ENCODE data around the gene B3GLCT. TPM values are rescaled to one million over a fixed set of nuclear protein-coding genes. Genes with fewer than 3 reads are reported as not detected.

Gene B3GLCT
- total and polyA plus RNA-seq, 2 donors (not counting 3 experiments of a cell fraction or from before 2014, with no cell fraction given): 5.2 to 14.6 TPM

DNA sequence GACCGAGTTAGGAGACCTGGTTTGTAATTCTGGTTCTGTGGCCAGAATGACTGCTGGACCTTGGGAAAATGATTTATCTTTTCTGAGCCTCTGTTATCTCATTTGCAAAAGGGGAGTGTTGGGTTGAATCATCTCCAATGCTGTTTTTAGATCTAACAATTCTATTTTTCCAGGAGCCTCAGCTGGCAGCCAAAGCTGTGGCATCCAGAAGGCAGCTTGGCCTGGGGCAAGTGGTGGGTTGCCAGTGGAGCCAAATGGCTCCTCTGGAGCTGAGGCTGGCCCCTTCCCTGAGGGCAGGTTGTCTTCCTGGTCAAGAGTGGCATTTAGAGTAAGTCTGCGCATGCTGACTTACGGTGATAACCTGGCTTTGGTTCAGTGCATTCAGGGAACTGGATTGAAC, 21.3 kb downstream of the B3GLCT start:
- no peak for DNase-seq (ENCODE audit: low read depth, low spot score)
- no peaks in the 10 kb centered on the region for H4K20me1 ChIP-seq (replicated peaks; ENCODE audit: control insufficient read depth, extremely low read depth, insufficient read depth, low read length)
- no peaks in the 10 kb centered on the region for H3K9me3 ChIP-seq (replicated peaks; ENCODE audit: control insufficient read depth, insufficient read depth, low read length)
- no peaks in the 10 kb centered on the region for H3K9me1 ChIP-seq (replicated peaks; ENCODE audit: control insufficient read depth, extremely low read depth, insufficient read depth, low read length)
- no peak overlapping the region for H3K27ac ChIP-seq (ENCODE audit: insufficient read depth, low read depth, low read length)
- H3K4me3 ChIP-seq (replicated peaks in 1 of 3; ENCODE audit: insufficient read depth in 1 of 3, low read depth in 1 of 3, low read length in 3 of 3): no peak overlapping the region
- H3K4me1 ChIP-seq (ENCODE audit: control insufficient read depth, extremely low read depth, insufficient read depth, low read length): no peaks in the 10 kb centered on the region
- no peak overlapping the region for H2AFZ ChIP-seq (ENCODE audit: low read depth, low read length)
- CTCF ChIA-PET: interaction anchor here (1.0 to 6.1 kb wide), 2 partner anchors 16 to 203 kb away, joined by 4 to 28 read pairs; no protein-coding TSS in a partner anchor
- POLR2A ChIA-PET: interaction anchor here (0.6 kb wide), 1 partner anchor 1144 kb away, joined by 3 read pairs; no protein-coding TSS in a partner anchor
- intact Hi-C loops (cut with micrococcal nuclease) (no loop called here), dilution Hi-C loops (cut with MboI; ENCODE audit: extremely low pct_ligation_motif_present, low sequenced_read_pairs) (no loop called here)
- no peaks in the 10 kb centered on the region for H3K79me2 ChIP-seq (ENCODE audit: control insufficient read depth, insufficient read depth, low read length)
- no peak overlapping the region for H3K9ac ChIP-seq (replicated peaks; ENCODE audit: extremely low read depth, insufficient read depth, low read length)
- H3K27me3 ChIP-seq (ENCODE audit: control insufficient read depth in 2 of 2, insufficient read depth in 2 of 2, low read length in 2 of 2): no peaks in the 10 kb centered on the region
- TF ChIP-seq POLR2AphosphoS5 (IDR thresholded peaks at IDR 0.05; ENCODE audit: insufficient read depth, low read depth, low read length): no peak
- TF ChIP-seq JUN (IDR thresholded peaks at IDR 0.05; ENCODE audit: borderline replicate concordance, insufficient read depth, insufficient read length, low read depth): no peak
- TF ChIP-seq, protein P1, sequence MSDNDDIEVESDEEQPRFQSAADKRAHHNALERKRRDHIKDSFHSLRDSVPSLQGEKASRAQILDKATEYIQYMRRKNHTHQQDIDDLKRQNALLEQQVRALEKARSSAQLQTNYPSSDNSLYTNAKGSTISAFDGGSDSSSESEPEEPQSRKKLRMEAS (IDR thresholded peaks at IDR 0.05; ENCODE audit: insufficient read depth, insufficient read length): no peak
- no peaks in the 10 kb centered on the region for H3K36me3 ChIP-seq (ENCODE audit: control insufficient read depth in 2 of 2, extremely low read depth in 1 of 2, insufficient read depth in 2 of 2, low read length in 2 of 2)
- no TSS peak for BruUV-seq (replicated peaks)
- no peak for FAIRE-seq
- H3K4me2 ChIP-seq (ENCODE audit: insufficient read depth, low read length): no peak overlapping the region

DNA sequence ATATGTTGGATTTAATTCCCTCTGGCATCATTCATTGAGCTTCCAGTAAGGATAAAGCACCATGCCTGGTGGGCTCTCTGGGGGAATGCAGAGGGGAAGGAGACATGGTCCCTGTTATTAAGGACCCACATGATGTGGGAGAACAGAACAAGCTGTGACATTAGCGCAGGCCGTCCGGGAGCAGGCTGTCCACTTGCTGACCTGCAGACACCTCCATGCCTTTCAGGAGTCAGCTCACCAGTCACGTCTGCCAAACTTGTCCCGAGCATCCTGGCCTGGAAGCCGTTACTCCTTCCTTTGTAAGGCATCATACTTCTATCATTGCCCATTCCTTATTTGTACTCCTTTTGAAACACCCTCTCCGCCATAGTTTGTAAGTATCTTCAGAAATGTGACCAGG, 23.4 kb downstream of the B3GLCT start:
- H3K27me3 ChIP-seq (ENCODE audit: control insufficient read depth in 2 of 2, insufficient read depth in 2 of 2, low read length in 2 of 2): no peaks in the 10 kb centered on the region
- no peak overlapping the region for H3K9ac ChIP-seq (replicated peaks; ENCODE audit: extremely low read depth, insufficient read depth, low read length)
- H4K20me1 ChIP-seq (replicated peaks; ENCODE audit: control insufficient read depth, extremely low read depth, insufficient read depth, low read length): no peaks in the 10 kb centered on the region
- FAIRE-seq: no peak
- dilution Hi-C loops (cut with MboI; ENCODE audit: extremely low pct_ligation_motif_present, low sequenced_read_pairs) (no loop called here), intact Hi-C loops (cut with micrococcal nuclease) (no loop called here)
- no peaks in the 10 kb centered on the region for H3K9me3 ChIP-seq (replicated peaks; ENCODE audit: control insufficient read depth, insufficient read depth, low read length)
- no peak overlapping the region for H2AFZ ChIP-seq (ENCODE audit: low read depth, low read length)
- TF ChIP-seq POLR2AphosphoS5 (IDR thresholded peaks at IDR 0.05; ENCODE audit: insufficient read depth, low read depth, low read length): no peak
- TF ChIP-seq EZH2 (IDR thresholded peaks at IDR 0.05; ENCODE audit: borderline replicate concordance, low read depth, low read length, severe bottlenecking): no peak
- H3K79me2 ChIP-seq (ENCODE audit: control insufficient read depth, insufficient read depth, low read length): no peaks in the 10 kb centered on the region
- no peak for DNase-seq (ENCODE audit: low read depth, low spot score)
- no peaks in the 10 kb centered on the region for H3K36me3 ChIP-seq (ENCODE audit: control insufficient read depth in 2 of 2, extremely low read depth in 1 of 2, insufficient read depth in 2 of 2, low read length in 2 of 2)
- H3K4me3 ChIP-seq (replicated peaks in 1 of 3; ENCODE audit: insufficient read depth in 1 of 3, low read depth in 1 of 3, low read length in 3 of 3): no peak overlapping the region
- H3K27ac ChIP-seq (ENCODE audit: insufficient read depth, low read depth, low read length): no peak overlapping the region
- H3K9me1 ChIP-seq (replicated peaks; ENCODE audit: control insufficient read depth, extremely low read depth, insufficient read depth, low read length): no peaks in the 10 kb centered on the region
- ChIA-PET CTCF (interaction anchor here (0.9 to 6.1 kb wide), 2 partner anchors 10 to 13 kb away, joined by 4 to 28 read pairs; no protein-coding TSS in a partner anchor), POLR2A (no interaction called here)
- H3K4me1 ChIP-seq (ENCODE audit: control insufficient read depth, extremely low read depth, insufficient read depth, low read length): no peaks in the 10 kb centered on the region
- H3K4me2 ChIP-seq (ENCODE audit: insufficient read depth, low read length): no peak overlapping the region
- BruUV-seq (replicated peaks): no TSS peak

All from endothelial cell of umbilical vein (primary cell).